Spinal cord (tissue), 10 donors: ENCODE measurements around the gene WDR5. TPM values are rescaled to one million over a fixed set of nuclear protein-coding genes. Genes with fewer than 3 reads are reported as not detected.

Experiments used
- DNase-seq, 6 donors: peaks; one replicate each; pipeline versions ENCODE4 v3.0.0 to v3.0.0-alpha.2; 2013 to 2015; ENCODE audit warnings: low spot score in 6 of 6, low read depth in 4 of 6
- H3K27ac ChIP-seq: one replicate; pipeline ENCODE4 v1.5.1; 2013; ENCODE audit warnings: low read depth, low read length, control low read depth
- H3K27me3 ChIP-seq: one replicate; pipeline ENCODE4 v1.6.1; 2013; ENCODE audit warnings: low read length; ENCODE audit not compliant: control insufficient read depth, insufficient read depth
- H3K36me3 ChIP-seq: one replicate; pipeline ENCODE4 v1.6.1; 2013; ENCODE audit warnings: low read length; ENCODE audit not compliant: control insufficient read depth, insufficient read depth
- H3K4me1 ChIP-seq: one replicate; pipeline ENCODE4 v1.6.1; 2013; ENCODE audit warnings: low read length; ENCODE audit not compliant: control insufficient read depth, insufficient read depth
- H3K4me3 ChIP-seq: one replicate; pipeline ENCODE4 v1.5.1; 2013; ENCODE audit warnings: low read depth, low read length, control low read depth
- H3K9me3 ChIP-seq: one replicate; pipeline ENCODE4 v1.6.1; 2013; ENCODE audit warnings: low read length; ENCODE audit not compliant: control insufficient read depth, insufficient read depth
- WGBS: methylation state at CpG from one replicate; pipeline ENCODE4 v1.1.5; 2013; ENCODE audit warnings: missing lambda C conversion rate; ENCODE audit not compliant: insufficient coverage; 5-methylcytosine and 5-hydroxymethylcytosine counted together
- polyA plus RNA-seq, 2 donors: library from polyadenylated mRNA; unstranded; fragments of 120-200 nt; gene quantifications; one replicate each; pipeline ENCODE4 v1.2.1, GENCODE V29; 2013; ENCODE audit not compliant: insufficient read length in 2 of 2
- total RNA-seq, 2 donors: library from RNA; depleted of rRNA in 1 of 2; stranded (reverse); fragments of 120-200 nt in 1 of 2; fragments of >200 nt in 1 of 2; gene quantifications; one replicate each; pipeline versions ENCODE4 v1.2.3 to v1.2.4, GENCODE V29; 2013 to 2014
- donor health status: healthy.

The WDR5 gene
- total and polyA plus RNA-seq, 4 donors: 15.1 to 39.0 (median 30.1) TPM

GRCh38 chr9:134144801-134145200 lies 8.9 kb downstream of the WDR5 start:
- H3K27ac ChIP-seq: no peak overlapping the region
- no peaks in the 10 kb centered on the region for H3K4me1 ChIP-seq
- no peak for DNase-seq
- H3K36me3 ChIP-seq: peaks cover 96% of the 10 kb centered on the region
- WGBS: 83% methylated on average over 1 of the region's 4 CpGs
- no peaks in the 10 kb centered on the region for H3K9me3 ChIP-seq
- H3K27me3 ChIP-seq: no peaks in the 10 kb centered on the region
- no peak overlapping the region for H3K4me3 ChIP-seq

DNA sequence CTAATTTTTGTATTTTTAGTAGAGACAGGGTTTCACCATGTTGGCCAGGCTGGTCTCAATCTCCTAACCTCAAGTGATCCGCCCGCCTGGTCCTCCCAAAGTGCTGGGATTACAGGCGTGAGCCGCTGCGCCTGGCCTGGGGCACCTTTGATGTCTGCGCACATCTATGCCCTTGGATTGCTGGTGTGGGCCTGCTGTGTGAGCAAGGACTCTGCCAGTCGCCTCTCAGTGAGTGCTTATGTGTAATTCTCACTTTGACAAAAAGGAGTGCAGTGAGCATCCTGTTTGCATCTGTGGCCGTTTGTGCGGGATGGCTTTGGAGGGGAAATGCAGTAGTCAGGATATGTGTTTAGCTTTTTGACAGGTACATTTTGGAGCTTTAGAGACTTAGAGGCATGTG lies 9.4 kb downstream of the WDR5 start:
- peaks cover 94% of the 10 kb centered on the region for H3K36me3 ChIP-seq
- DNase-seq: no peak
- H3K27me3 ChIP-seq: no peaks in the 10 kb centered on the region
- 87% methylated on average over 8 of the region's 9 CpGs for WGBS
- H3K27ac ChIP-seq: no peak overlapping the region
- no peaks in the 10 kb centered on the region for H3K4me1 ChIP-seq
- no peaks in the 10 kb centered on the region for H3K9me3 ChIP-seq
- H3K4me3 ChIP-seq: no peak overlapping the region

- no peak for DNase-seq
- Histone ChIP-seq H3K4me1 (peaks cover 5% of the 10 kb centered on the region), H3K4me3 (no peak overlapping the region), H3K36me3 (peaks cover 93% of the 10 kb centered on the region), H3K9me3 (no peaks in the 10 kb centered on the region), H3K27ac (no peak overlapping the region), H3K27me3 (no peaks in the 10 kb centered on the region)
- 80% methylated on average over 8 of the region's 8 CpGs for WGBS
These were observed 11.1 kb downstream of the WDR5 start for GRCh38 chr9:134146774-134147493.

DNA sequence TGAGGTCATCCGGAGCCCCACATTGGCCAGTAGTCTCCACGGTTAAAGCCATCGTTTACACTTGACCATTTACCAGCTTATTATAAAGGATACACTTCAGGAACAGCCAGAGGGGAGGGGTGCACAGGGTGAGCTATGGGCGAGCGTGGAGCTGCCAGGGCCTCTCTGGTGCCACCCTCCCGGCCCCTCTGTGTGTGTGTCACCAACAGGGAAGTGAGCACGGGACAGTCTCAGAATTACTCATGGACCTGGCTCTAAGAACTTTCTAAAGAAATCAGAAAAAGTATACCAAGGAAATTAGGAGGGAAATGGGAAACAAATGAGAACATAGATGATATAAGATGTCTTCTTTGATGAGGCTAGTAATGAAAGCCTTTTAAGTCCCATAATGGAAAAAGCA lies 13.5 kb downstream of the WDR5 start:
- 100% methylated on average over 4 of the region's 7 CpGs for WGBS
- H3K9me3 ChIP-seq: no peaks in the 10 kb centered on the region
- DNase-seq: no peak
- peaks cover 5% of the 10 kb centered on the region for H3K4me1 ChIP-seq
- peaks cover 93% of the 10 kb centered on the region for H3K36me3 ChIP-seq
- no peak overlapping the region for H3K27ac ChIP-seq
- H3K4me3 ChIP-seq: no peak overlapping the region
- H3K27me3 ChIP-seq: no peaks in the 10 kb centered on the region

GRCh38 chr9:134150557-134151214 lies 14.8 kb downstream of the WDR5 start:
- DNase-seq: no peak
- H3K27ac ChIP-seq: no peak overlapping the region
- no peak overlapping the region for H3K4me3 ChIP-seq
- WGBS: 80% methylated on average over 12 of the region's 12 CpGs
- peaks cover 5% of the 10 kb centered on the region for H3K4me1 ChIP-seq
- no peaks in the 10 kb centered on the region for H3K9me3 ChIP-seq
- peaks cover 93% of the 10 kb centered on the region for H3K36me3 ChIP-seq
- no peaks in the 10 kb centered on the region for H3K27me3 ChIP-seq

- H3K4me1 ChIP-seq: peaks cover 5% of the 10 kb centered on the region
- H3K9me3 ChIP-seq: no peaks in the 10 kb centered on the region
- no peak for DNase-seq
- H3K4me3 ChIP-seq: no peak overlapping the region
- peaks cover 94% of the 10 kb centered on the region for H3K36me3 ChIP-seq
- no peak overlapping the region for H3K27ac ChIP-seq
- WGBS: 69% methylated on average over 13 of the region's 14 CpGs
- no peaks in the 10 kb centered on the region for H3K27me3 ChIP-seq
These were observed 16.2 kb downstream of the WDR5 start for GRCh38 chr9:134152022-134152448.

GRCh38 chr9:134152488-134152887 lies 16.6 kb downstream of the WDR5 start:
- peaks cover 95% of the 10 kb centered on the region for H3K36me3 ChIP-seq

GRCh38 chr9:134153450-134153849 lies 17.6 kb downstream of the WDR5 start:
- H3K27ac ChIP-seq: no peak overlapping the region
- H3K4me3 ChIP-seq: no peak overlapping the region
- no peaks in the 10 kb centered on the region for H3K9me3 ChIP-seq
- H3K27me3 ChIP-seq: no peaks in the 10 kb centered on the region
- WGBS: 92% methylated on average over 18 of the region's 23 CpGs
- peaks cover 5% of the 10 kb centered on the region for H3K4me1 ChIP-seq
- DNase-seq: no peak
- H3K36me3 ChIP-seq: peaks cover 97% of the 10 kb centered on the region

More at GRCh38 chr9:134152488-134152887, 16.6 kb downstream of the WDR5 start:
- WGBS: 92% methylated on average over 8 of the region's 11 CpGs
- no peaks in the 10 kb centered on the region for H3K9me3 ChIP-seq
- no peak for DNase-seq
- H3K27ac ChIP-seq: no peak overlapping the region
- no peak overlapping the region for H3K4me3 ChIP-seq
- peaks cover 5% of the 10 kb centered on the region for H3K4me1 ChIP-seq
- H3K27me3 ChIP-seq: no peaks in the 10 kb centered on the region

DNA sequence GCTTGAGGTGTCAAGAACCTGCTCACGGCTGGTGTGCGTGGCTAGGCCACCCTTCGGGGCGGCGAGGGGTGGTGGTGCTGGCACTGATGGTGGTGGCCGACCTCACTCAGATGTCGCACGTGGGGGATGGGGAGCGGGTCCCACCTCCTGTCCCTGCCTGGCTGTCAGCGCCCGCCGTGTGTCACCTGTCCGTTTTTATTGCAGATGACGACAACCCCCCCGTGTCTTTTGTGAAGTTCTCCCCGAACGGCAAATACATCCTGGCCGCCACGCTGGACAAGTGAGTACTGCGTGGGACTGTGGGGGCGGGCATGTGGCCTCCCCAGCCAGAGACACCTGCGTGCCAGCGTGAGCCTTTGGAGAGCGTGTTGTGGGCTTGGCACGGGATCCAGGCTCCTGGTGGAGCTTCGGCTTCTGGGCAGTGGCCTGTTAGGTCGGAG lies 18.4 kb downstream of the WDR5 start:
- H3K27me3 ChIP-seq: no peaks in the 10 kb centered on the region
- 97% methylated on average over 27 of the region's 27 CpGs for WGBS
- H3K36me3 ChIP-seq: peaks cover 97% of the 10 kb centered on the region
- H3K9me3 ChIP-seq: no peaks in the 10 kb centered on the region
- peaks cover 5% of the 10 kb centered on the region for H3K4me1 ChIP-seq
- no peak overlapping the region for H3K27ac ChIP-seq
- H3K4me3 ChIP-seq: no peak overlapping the region
- DNase-seq: no peak
